Activated naive CD4-positive, alpha-beta T cell treated with anti-CD3 and anti-CD28 coated beads, Interleukin-2, amount 50 U/mL, for 24 hours (primary cell): Measurements from ENCODE around the gene DMXL1.

Experiments used
- H3K27ac Mint-ChIP-seq: one replicate; pipeline ENCODE4 v1.8.0; 2021; ENCODE audit warnings: mild to moderate bottlenecking, mixed read lengths
- H3K27me3 Mint-ChIP-seq: one replicate; pipeline ENCODE4 v1.8.0; 2021; ENCODE audit warnings: mixed read lengths
- H3K36me3 Mint-ChIP-seq: one replicate; pipeline ENCODE4 v1.8.0; 2021; ENCODE audit warnings: mixed read lengths
- H3K4me1 Mint-ChIP-seq: one replicate; pipeline ENCODE4 v1.8.0; 2021; ENCODE audit warnings: mixed read lengths
- H3K4me3 Mint-ChIP-seq: one replicate; pipeline ENCODE4 v1.8.0; 2021; ENCODE audit warnings: mild to moderate bottlenecking, mixed read lengths
- H3K9me3 Mint-ChIP-seq: one replicate; pipeline ENCODE4 v1.8.0; 2021; ENCODE audit warnings: mixed read lengths

The DMXL1 gene

GRCh38 chr5:119274030-119274766, 203.3 kb downstream of the DMXL1 start:
- peaks cover 86% of the 10 kb centered on the region for H3K4me1 Mint-ChIP-seq
- H3K9me3 Mint-ChIP-seq = no peaks in the 10 kb centered on the region
- peak overlapping the region; percentile 99 for H3K4me3 Mint-ChIP-seq
- H3K27me3 Mint-ChIP-seq = no peaks in the 10 kb centered on the region
- peak overlapping the region; percentile 97 for H3K27ac Mint-ChIP-seq
- H3K36me3 Mint-ChIP-seq = peaks cover 17% of the 10 kb centered on the region

DNA sequence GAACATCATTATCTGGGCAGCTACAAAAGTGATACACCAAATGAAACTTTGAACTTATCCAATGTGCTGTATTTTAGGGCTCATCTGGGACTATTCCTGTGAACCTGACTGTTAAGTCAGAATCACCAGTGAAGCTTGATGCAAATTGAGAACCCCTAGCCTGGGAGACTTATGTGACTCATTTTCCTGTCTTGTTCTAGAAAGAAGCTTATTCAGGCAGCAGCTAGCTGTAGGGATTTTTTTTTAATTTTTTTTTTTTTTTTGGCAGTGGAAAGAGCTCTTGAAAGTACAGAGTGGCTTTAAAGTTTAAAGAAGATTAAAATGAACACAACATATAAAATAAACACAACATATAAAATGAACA, 203.9 kb downstream of the DMXL1 start:
- H3K27ac Mint-ChIP-seq = peak overlapping the region; percentile 97
- H3K4me3 Mint-ChIP-seq = peak overlapping the region; percentile 99
- no peaks in the 10 kb centered on the region for H3K27me3 Mint-ChIP-seq
- no peaks in the 10 kb centered on the region for H3K9me3 Mint-ChIP-seq
- peaks cover 92% of the 10 kb centered on the region for H3K4me1 Mint-ChIP-seq
- peaks cover 17% of the 10 kb centered on the region for H3K36me3 Mint-ChIP-seq

GRCh38 chr5:119275146-119275545, 204.3 kb downstream of the DMXL1 start:
- Mint-ChIP-seq H3K4me1 (peaks cover 96% of the 10 kb centered on the region), H3K27ac (peak overlapping the region; percentile 97), H3K9me3 (no peaks in the 10 kb centered on the region), H3K4me3 (peak overlapping the region; percentile 99), H3K36me3 (peaks cover 16% of the 10 kb centered on the region), H3K27me3 (no peaks in the 10 kb centered on the region)

DNA sequence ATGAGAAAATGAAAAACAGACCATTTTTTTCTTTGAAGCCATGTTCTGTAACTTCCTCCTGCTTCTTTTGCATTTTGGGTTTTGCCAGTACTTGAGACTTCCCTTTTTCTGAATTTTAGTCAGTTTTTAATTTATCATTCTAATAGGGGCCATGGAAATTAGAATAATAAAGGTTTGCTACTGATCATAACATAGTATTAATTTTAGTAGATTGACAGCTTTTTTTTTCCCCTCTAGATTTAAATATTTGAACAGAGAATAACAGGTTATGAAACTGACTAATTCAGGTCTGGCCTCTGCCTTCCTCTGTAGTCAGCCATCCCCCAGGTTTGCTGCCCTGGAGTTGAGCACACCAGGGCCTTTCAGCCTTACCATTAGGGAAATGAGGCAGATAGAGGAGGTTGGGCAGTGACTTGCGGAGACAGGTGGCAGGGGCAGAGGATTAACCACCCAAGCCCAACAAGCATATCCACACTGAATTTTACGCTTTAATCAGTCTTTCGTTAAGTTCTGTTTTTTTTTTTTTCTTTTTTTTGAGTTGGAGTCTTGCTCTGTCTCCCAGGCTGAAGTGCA, 204.8 kb downstream of the DMXL1 start:
- Mint-ChIP-seq H3K9me3 (no peaks in the 10 kb centered on the region), H3K27ac (peak overlapping the region; percentile 97), H3K4me1 (peaks cover 100% of the 10 kb centered on the region)

DNA sequence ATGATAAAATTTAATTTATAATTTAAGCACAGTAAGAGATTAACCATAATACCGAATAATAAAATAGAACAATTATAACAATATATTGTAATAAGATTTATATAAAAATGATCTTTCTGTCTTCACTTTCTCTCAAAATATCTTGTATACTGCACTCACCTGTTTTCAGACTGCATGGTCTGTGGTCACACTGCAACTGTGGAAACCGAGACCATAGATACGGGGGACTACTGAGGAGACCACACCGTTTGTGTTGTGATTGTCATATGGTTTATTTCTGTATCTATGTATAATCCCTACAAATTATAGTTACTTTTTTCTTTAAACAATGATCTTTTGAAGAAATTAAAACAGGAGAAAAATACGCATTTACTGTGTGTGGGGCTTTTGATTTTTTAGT, 206.1 kb downstream of the DMXL1 start:
- no peaks in the 10 kb centered on the region for H3K9me3 Mint-ChIP-seq
- peaks cover 14% of the 10 kb centered on the region for H3K36me3 Mint-ChIP-seq
- peaks cover 100% of the 10 kb centered on the region for H3K4me1 Mint-ChIP-seq
- H3K27ac Mint-ChIP-seq = peak overlapping the region; percentile 98
- H3K4me3 Mint-ChIP-seq = peak overlapping the region; percentile 87
- no peaks in the 10 kb centered on the region for H3K27me3 Mint-ChIP-seq

More for the DNA sequence above, 204.8 kb downstream of the DMXL1 start:
- H3K4me3 Mint-ChIP-seq = peak overlapping the region; percentile 99
- H3K36me3 Mint-ChIP-seq = peaks cover 17% of the 10 kb centered on the region
- no peaks in the 10 kb centered on the region for H3K27me3 Mint-ChIP-seq

GRCh38 chr5:119279093-119279492, 208.2 kb downstream of the DMXL1 start:
- H3K27ac Mint-ChIP-seq = peak overlapping the region; percentile 98
- H3K4me3 Mint-ChIP-seq = peak overlapping the region; percentile 87
- no peaks in the 10 kb centered on the region for H3K9me3 Mint-ChIP-seq
- H3K36me3 Mint-ChIP-seq = peaks cover 31% of the 10 kb centered on the region
- H3K4me1 Mint-ChIP-seq = peaks cover 100% of the 10 kb centered on the region
- H3K27me3 Mint-ChIP-seq = no peaks in the 10 kb centered on the region

- H3K4me1 Mint-ChIP-seq = peaks cover 100% of the 10 kb centered on the region
- no peaks in the 10 kb centered on the region for H3K27me3 Mint-ChIP-seq
- H3K4me3 Mint-ChIP-seq = peak overlapping the region; percentile 87
- peaks cover 29% of the 10 kb centered on the region for H3K36me3 Mint-ChIP-seq
- peak overlapping the region; percentile 94 for H3K27ac Mint-ChIP-seq
- H3K9me3 Mint-ChIP-seq = no peaks in the 10 kb centered on the region
These were observed 209.5 kb downstream of the DMXL1 start for GRCh38 chr5:119280380-119280779.

DNA sequence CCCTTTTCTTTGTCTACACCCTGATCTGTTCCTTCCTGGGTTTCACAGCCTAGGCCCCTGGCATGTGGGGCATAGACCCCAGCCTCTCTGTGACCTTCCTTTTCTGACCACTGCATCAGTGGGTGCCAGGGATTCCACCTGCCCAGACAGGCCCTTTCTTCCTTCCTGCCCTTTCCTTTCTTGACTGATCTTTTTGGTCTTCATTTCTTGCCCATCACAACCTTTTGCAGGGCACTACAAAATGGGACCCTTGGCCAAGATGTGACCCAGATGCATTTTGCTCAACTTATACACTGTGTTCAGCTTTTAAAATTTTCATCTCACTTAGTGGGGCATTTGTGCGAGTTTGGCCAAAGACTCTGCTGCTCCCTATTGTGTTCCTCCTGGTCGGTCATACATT, 211.7 kb downstream of the DMXL1 start:
- peaks cover 29% of the 10 kb centered on the region for H3K36me3 Mint-ChIP-seq
- peaks cover 100% of the 10 kb centered on the region for H3K4me1 Mint-ChIP-seq
- no peaks in the 10 kb centered on the region for H3K9me3 Mint-ChIP-seq
- peak overlapping the region; percentile 55 for H3K4me3 Mint-ChIP-seq
- H3K27me3 Mint-ChIP-seq = no peaks in the 10 kb centered on the region
- H3K27ac Mint-ChIP-seq = peak overlapping the region; percentile 98

DNA sequence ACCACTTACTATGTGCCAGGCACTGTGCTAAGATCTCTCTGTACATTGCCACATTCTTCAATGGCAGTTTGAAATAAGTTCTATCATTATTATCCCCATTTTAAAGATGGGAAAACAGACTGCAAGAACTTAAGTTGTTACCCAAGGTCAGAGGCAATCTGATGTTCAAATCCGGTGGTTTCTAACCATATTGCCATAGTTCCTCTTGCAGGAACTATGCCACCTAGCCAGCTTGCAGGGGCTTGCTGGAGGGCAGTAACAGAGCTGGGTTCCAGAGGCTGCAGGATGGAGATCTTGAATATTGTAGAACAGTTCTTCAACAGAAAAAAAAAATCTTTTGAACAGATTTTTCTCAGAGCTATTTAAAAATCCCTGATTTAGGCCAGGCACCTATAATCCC, 213.1 kb downstream of the DMXL1 start:
- Mint-ChIP-seq H3K9me3 (no peaks in the 10 kb centered on the region), H3K36me3 (peaks cover 27% of the 10 kb centered on the region), H3K27me3 (no peaks in the 10 kb centered on the region), H3K4me1 (peaks cover 100% of the 10 kb centered on the region), H3K4me3 (peak overlapping the region; percentile 65), H3K27ac (peak overlapping the region; percentile 98)

DNA sequence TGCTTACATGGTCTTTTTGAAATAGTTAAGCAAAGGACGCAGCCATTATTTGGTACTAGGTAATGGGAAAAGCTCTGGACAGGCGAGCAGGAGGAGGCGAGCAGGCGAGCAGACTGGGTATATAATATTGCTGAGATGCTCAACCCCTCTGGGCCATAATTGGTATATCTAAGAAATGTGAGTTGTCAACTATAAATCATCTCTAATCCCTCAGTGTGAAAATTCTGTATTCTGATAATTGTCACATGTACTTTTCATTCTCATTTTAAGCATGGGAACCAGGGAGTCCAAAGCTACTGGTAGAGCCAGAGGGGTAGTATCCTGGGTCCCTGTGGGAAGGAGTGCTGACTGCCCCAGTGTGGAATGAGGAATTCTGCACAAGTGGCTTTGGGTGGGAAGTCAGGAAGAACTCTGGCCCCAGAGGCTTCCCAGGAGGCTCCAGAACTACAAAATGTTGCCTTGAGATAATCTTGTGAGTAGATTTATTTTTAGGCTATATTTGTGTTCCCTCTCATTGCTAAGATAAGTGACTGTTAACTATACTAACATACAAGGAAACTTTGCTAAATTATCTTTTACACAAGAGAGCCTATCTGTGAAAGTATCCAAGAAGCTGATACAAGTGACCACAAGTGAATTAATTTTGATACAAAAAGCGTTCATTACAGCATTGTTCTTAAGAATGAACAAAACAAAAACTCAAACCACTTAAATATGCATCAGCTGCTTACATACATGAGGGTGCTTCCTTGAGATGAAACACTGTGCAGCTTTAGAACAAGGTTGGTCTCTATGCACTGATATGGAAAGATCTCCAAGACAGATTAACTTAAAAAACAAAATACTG, 214.4 kb downstream of the DMXL1 start:
- Mint-ChIP-seq H3K4me1 (peaks cover 100% of the 10 kb centered on the region), H3K36me3 (peaks cover 23% of the 10 kb centered on the region), H3K9me3 (peaks cover under 1% of the 10 kb centered on the region), H3K27ac (peak overlapping the region; percentile 99), H3K4me3 (peak overlapping the region; percentile 70), H3K27me3 (no peaks in the 10 kb centered on the region)

- peaks cover 27% of the 10 kb centered on the region for H3K36me3 Mint-ChIP-seq
- H3K4me1 Mint-ChIP-seq = peaks cover 100% of the 10 kb centered on the region
- H3K27ac Mint-ChIP-seq = peak overlapping the region; percentile 99
- no peaks in the 10 kb centered on the region for H3K27me3 Mint-ChIP-seq
- H3K9me3 Mint-ChIP-seq = peaks cover 5% of the 10 kb centered on the region
- H3K4me3 Mint-ChIP-seq = peak overlapping the region; percentile 82
These were observed 215.9 kb downstream of the DMXL1 start for GRCh38 chr5:119286511-119287488.

DNA sequence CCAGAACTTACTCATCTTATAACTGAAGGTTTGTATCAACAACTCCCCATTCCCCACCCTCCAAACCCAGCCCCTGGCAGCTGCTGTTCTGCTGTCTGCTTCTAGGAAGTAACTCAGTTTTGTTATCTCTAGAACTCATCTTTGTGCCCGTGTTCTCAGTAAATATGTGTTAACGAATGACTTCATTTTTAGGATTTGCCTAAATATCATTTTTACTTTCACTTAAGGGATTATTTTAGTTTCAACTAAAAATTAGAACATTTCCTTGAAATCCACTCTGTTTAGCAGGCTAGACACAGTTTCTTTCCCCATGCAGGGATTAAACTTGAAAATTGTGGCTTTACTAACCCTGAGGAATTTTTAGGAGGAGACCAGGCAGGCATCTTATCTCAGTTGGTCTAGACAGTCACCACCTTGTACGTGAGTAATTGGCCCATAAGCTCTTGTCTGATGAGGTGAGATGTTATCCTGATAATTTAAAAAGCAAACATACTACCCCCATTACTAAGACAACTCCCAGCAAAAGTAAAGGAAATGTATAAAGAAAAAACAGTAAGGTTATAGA, 216.7 kb downstream of the DMXL1 start:
- Mint-ChIP-seq H3K4me1 (peaks cover 100% of the 10 kb centered on the region), H3K27ac (peak overlapping the region; percentile 99), H3K27me3 (no peaks in the 10 kb centered on the region), H3K4me3 (peak overlapping the region; percentile 82), H3K9me3 (peaks cover 5% of the 10 kb centered on the region), H3K36me3 (peaks cover 27% of the 10 kb centered on the region)

GRCh38 chr5:119288379-119289033, 217.6 kb downstream of the DMXL1 start:
- Mint-ChIP-seq H3K4me3 (peak overlapping the region; percentile 82), H3K9me3 (peaks cover 5% of the 10 kb centered on the region), H3K36me3 (peaks cover 24% of the 10 kb centered on the region), H3K27ac (peak overlapping the region; percentile 99), H3K4me1 (peaks cover 100% of the 10 kb centered on the region), H3K27me3 (no peaks in the 10 kb centered on the region)

DNA sequence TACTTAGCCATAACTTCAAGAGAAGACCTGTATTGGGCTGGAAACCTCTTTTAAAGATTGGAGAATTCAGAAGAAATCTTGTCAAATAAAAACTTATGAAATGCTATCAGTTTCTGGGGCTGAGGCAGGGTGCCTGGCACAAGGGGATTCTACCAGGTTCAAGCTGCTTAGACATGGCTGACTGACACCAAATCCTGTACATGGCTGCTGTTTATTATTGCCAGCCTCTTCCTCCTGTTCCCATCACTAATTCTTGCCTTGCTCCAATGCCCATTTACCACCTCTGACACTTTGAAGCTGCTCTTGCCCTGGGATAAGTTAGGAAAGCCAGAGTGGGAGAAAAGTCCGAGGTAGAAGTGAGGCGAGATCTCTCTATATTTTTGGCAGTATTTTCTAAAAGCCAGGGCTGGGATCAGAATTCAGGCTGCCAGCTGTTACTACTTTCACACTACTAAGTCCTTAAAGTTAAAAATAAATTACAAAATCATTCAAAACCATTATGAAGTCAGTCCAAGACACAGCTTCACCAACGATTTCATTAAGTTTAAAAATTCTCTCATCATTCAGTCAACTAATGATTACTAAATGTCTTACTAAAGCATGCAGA, 218.7 kb downstream of the DMXL1 start:
- no peaks in the 10 kb centered on the region for H3K27me3 Mint-ChIP-seq
- H3K9me3 Mint-ChIP-seq = peaks cover 5% of the 10 kb centered on the region
- H3K4me3 Mint-ChIP-seq = peak overlapping the region; percentile 82
- H3K4me1 Mint-ChIP-seq = peaks cover 92% of the 10 kb centered on the region
- peak overlapping the region; percentile 98 for H3K27ac Mint-ChIP-seq
- H3K36me3 Mint-ChIP-seq = peaks cover 21% of the 10 kb centered on the region
